ENCODE data around the gene GDF9.
A peak's percentile ranks its signal among the peaks of the same experiment; 100 is the strongest.

The GDF9 gene

GRCh38 chr5:132834057-132834456 lies 32.2 kb downstream of the GDF9 start:
- no peak for DNase-seq

- no peak for DNase-seq
Measured at GRCh38 chr5:132832612-132833011, 33.7 kb downstream of the GDF9 start.

- no peak for DNase-seq
Measured at GRCh38 chr5:132831095-132831860, 35.0 kb downstream of the GDF9 start.

GRCh38 chr5:132830436-132831094 lies 35.7 kb downstream of the GDF9 start, which contains the start of gene SHROOM1:
Gene SHROOM1, minus strand, starts transcription at chr5:132830647. Its CDS starts 4,507 bp downstream, at chr5:132826140.
- DNase-seq: no peak

GRCh38 chr5:132829742-132830435 lies 36.4 kb downstream of the GDF9 start:
- peak; percentile 24 to 61 (median 32) for DNase-seq

GRCh38 chr5:132828846-132829494 lies 37.3 kb downstream of the GDF9 start:
- no peak for DNase-seq

- DNase-seq: no peak
Measured at GRCh38 chr5:132827943-132828673, 38.2 kb downstream of the GDF9 start.

GRCh38 chr5:132826424-132827082 lies 39.7 kb downstream of the GDF9 start:
- DNase-seq: no peak

- DNase-seq: no peak
Measured at GRCh38 chr5:132825834-132826391, 40.4 kb downstream of the GDF9 start.

- no peak for DNase-seq
Measured at GRCh38 chr5:132825033-132825833, 41.0 kb downstream of the GDF9 start.

GRCh38 chr5:132824426-132824825 lies 41.8 kb downstream of the GDF9 start:
- DNase-seq: no peak

- DNase-seq: no peak
Measured at GRCh38 chr5:132823481-132824050, 42.7 kb downstream of the GDF9 start.

- DNase-seq: no peak
Measured at GRCh38 chr5:132822650-132823480, 43.4 kb downstream of the GDF9 start.

GRCh38 chr5:132821791-132822190 lies 44.5 kb downstream of the GDF9 start:
- DNase-seq: no peak

- no peak for DNase-seq
Measured at GRCh38 chr5:132821350-132821749, 44.9 kb downstream of the GDF9 start.

- peak; percentile 56 to 84 (median 83) for DNase-seq
Measured at GRCh38 chr5:132820162-132820754, 46.0 kb downstream of the GDF9 start.

GRCh38 chr5:132819468-132819867 lies 46.8 kb downstream of the GDF9 start:
- DNase-seq: no peak

- no peak for DNase-seq
Measured at GRCh38 chr5:132817011-132817410, 49.3 kb downstream of the GDF9 start.

GRCh38 chr5:132816554-132816953 lies 49.7 kb downstream of the GDF9 start:
- no peak for DNase-seq
